Measurements from ENCODE around the gene NR6A1. TPM values are rescaled to one million over a fixed set of nuclear protein-coding genes. Genes with fewer than 3 reads are reported as not detected.

The NR6A1 gene
- total and polyA plus RNA-seq, 2 of the 13 experiments (the other 11 are each of a cell fraction or from before 2014, with no cell fraction given): 28.1 to 31.5 TPM

DNA sequence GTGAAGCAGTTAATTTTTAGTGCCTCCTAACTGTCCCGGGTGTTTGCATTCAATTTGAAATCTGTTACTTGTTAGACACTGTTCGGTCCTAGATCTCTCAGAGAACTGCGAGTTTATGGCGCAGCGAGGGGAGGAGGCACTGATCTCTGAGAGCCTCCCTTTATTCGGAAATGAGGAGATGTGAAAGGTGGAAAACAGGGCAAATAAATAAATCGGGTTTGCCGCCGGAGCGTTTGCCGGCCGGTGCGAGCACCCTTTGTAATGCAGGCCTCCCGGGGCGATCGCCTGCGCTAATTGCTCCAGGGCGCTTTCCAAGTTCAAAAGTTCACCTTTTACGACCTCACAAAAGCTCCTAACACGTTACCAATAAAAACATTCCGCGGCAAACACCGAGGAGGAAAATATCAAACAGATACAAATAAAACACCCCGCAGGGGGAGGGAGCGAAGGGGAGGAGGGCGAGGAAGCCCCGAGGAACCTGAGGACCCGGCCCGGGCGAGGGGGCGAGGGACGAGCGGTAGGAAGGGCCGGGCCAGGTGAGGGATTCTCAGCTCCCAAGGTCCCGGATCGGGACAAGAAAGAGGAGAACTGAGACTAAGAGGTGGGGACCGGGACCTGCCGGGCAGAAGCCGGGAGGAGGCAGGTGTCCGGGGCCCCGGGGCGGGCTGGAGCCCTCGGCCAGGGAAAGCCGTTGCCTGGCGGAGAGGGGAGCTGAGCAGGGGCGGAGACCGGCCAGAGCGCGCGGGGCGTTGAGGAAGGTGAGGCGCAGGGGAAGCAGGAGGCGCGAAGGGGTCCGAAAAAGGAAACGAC is 1.4 kb downstream of the NR6A1 start (continued):
- TF ChIP-seq ZNF292 (CRISPR knock-in tag; IDR thresholded peaks at IDR 0.05; ENCODE audit: borderline replicate concordance, low read depth) (peak; percentile 61; the same call in 1 of the 2 replicates), SAP130 (CRISPR knock-in tag; IDR thresholded peaks at IDR 0.05; ENCODE audit: low read depth) (peak; percentile 48), GPN1 (CRISPR knock-in tag; IDR thresholded peaks at IDR 0.05; ENCODE audit: borderline replicate concordance) (no peak), ZNF407 (CRISPR knock-in tag; IDR thresholded peaks at IDR 0.05; ENCODE audit: not compliant biosample characterization) (no peak), NFIC (IDR thresholded peaks at IDR 0.05; ENCODE audit: low read length) (no peak), HNRNPK (IDR thresholded peaks at IDR 0.05; ENCODE audit: low read depth, low read length, poor library complexity, severe bottlenecking) (peak; percentile 15), SYNCRIP (IDR thresholded peaks at IDR 0.05; ENCODE audit: insufficient read depth, low read depth, low read length) (no peak), ZBTB7B (CRISPR knock-in tag; IDR thresholded peaks at IDR 0.05) (0 out of 2 replicates have a peak, but pooled peaks have one; percentile 12), XRCC5 (optimal IDR thresholded peaks at IDR 0.05; ENCODE audit: low read length) (peak; percentile 31), AKAP8 (CRISPR knock-in tag; IDR thresholded peaks at IDR 0.05) (no peak)
- TF ChIP-seq, protein P1, sequence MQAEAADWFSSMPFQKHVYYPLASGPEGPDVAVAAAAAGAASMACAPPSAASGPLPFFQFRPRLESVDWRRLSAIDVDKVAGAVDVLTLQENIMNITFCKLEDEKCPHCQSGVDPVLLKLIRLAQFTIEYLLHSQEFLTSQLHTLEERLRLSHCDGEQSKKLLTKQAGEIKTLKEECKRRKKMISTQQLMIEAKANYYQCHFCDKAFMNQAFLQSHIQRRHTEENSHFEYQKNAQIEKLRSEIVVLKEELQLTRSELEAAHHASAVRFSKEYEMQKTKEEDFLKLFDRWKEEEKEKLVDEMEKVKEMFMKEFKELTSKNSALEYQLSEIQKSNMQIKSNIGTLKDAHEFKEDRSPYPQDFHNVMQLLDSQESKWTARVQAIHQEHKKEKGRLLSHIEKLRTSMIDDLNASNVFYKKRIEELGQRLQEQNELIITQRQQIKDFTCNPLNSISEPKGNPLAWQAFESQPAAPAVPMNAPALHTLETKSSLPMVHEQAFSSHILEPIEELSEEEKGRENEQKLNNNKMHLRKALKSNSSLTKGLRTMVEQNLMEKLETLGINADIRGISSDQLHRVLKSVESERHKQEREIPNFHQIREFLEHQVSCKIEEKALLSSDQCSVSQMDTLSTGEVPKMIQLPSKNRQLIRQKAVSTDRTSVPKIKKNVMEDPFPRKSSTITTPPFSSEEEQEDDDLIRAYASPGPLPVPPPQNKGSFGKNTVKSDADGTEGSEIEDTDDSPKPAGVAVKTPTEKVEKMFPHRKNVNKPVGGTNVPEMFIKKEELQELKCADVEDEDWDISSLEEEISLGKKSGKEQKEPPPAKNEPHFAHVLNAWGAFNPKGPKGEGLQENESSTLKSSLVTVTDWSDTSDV (CRISPR knock-in tag; IDR thresholded peaks at IDR 0.05): no peak
- TF ChIP-seq, protein P2, sequence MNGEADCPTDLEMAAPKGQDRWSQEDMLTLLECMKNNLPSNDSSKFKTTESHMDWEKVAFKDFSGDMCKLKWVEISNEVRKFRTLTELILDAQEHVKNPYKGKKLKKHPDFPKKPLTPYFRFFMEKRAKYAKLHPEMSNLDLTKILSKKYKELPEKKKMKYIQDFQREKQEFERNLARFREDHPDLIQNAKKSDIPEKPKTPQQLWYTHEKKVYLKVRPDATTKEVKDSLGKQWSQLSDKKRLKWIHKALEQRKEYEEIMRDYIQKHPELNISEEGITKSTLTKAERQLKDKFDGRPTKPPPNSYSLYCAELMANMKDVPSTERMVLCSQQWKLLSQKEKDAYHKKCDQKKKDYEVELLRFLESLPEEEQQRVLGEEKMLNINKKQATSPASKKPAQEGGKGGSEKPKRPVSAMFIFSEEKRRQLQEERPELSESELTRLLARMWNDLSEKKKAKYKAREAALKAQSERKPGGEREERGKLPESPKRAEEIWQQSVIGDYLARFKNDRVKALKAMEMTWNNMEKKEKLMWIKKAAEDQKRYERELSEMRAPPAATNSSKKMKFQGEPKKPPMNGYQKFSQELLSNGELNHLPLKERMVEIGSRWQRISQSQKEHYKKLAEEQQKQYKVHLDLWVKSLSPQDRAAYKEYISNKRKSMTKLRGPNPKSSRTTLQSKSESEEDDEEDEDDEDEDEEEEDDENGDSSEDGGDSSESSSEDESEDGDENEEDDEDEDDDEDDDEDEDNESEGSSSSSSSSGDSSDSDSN (CRISPR knock-in tag; IDR thresholded peaks at IDR 0.05): peak; percentile 88
